K562 (cell line): ENCODE data around the gene UNC13A. TPM values are rescaled to one million over a fixed set of nuclear protein-coding genes. Genes with fewer than 3 reads are reported as not detected.

Source experiments
- ATAC-seq: fragments of 200-7000 bp; cut with Tn5 transposase; 3 replicates; pipeline ENCODE4 v1.9.1; 2020; ENCODE audit warnings: moderate library complexity
- BruUV-seq: library from RNA; stranded (reverse); fragments of 400-500 nt; replicated peaks from 2 replicates; lab custom pipeline; 2021; lab: Mats Ljungman, UMichigan
- CTCF ChIA-PET: fragments of 300-600 bp; formaldehyde crosslinking; extraction: SDS; loops from one replicate; lab custom pipeline; 2021; ENCODE audit warnings: low intra/inter-chr PET ratio; lab: Yijun Ruan, JAX
- POLR2A ChIA-PET: fragments of 300-600, 350-650 bp; sonication (Branson Sonifier 250); formaldehyde crosslinking; extraction: SDS; loops from one replicate; lab custom pipeline; 2021; ENCODE audit warnings: antibody characterized with exemption, inconsistent platforms; lab: Yijun Ruan, JAX
- DNase-seq, 4 experiments: peaks; one replicate each; pipeline versions ENCODE4 v3.0.0 to v3.0.0-alpha.2; 2011 to 2018; ENCODE audit warnings: low spot score in 3 of 4, mixed read lengths in 3 of 4; ENCODE audit errors: extremely low read depth in 1 of 4
- FAIRE-seq: peaks from 2 replicates; lab custom pipeline; 2011; peaks lifted over from hg19 to GRCh38; lab: Jason Lieb, UNC
- H2AFZ ChIP-seq: 2 replicates; pipeline ENCODE4 v1.6.0; 2011; ENCODE audit warnings: low read depth, low read length, control low read depth, inconsistent platforms
- H3K27ac ChIP-seq: fragments of 200-600 bp; 3 replicates; pipeline ENCODE4 v1.8.0; 2011; ENCODE audit warnings: low read depth, mild to moderate bottlenecking, control low read depth, inconsistent platforms, low read length, moderate library complexity, mixed read lengths; ENCODE audit errors: extremely low read depth
- H3K27me3 ChIP-seq, 2 experiments: fragments of 300-600 bp in 1 of 2; 2 replicates in 1 of 2; 3 replicates in 1 of 2; pipeline versions ENCODE4 v1.6.0 to v1.8.0; 2011; ENCODE audit warnings: inconsistent platforms in 2 of 2, low read length in 2 of 2, mild to moderate bottlenecking in 1 of 2, mixed read lengths in 1 of 2, moderate library complexity in 1 of 2; ENCODE audit not compliant: control insufficient read depth in 2 of 2, insufficient read depth in 2 of 2
- H3K36me3 ChIP-seq: fragments of 300-600 bp; 3 replicates; pipeline ENCODE4 v1.8.0; 2011; ENCODE audit warnings: mild to moderate bottlenecking, low read length, inconsistent platforms; ENCODE audit not compliant: control insufficient read depth, insufficient read depth
- H3K4me1 ChIP-seq, 2 experiments: fragments of 200-600 bp in 1 of 2; replicated peaks in 1 of 2; 2 replicates in 1 of 2; 3 replicates in 1 of 2; pipeline versions ENCODE4 v1.5.1 to v1.8.0; 2011; ENCODE audit warnings: inconsistent platforms in 2 of 2, low read length in 2 of 2, mild to moderate bottlenecking in 1 of 2, mixed read lengths in 1 of 2, moderate library complexity in 1 of 2; ENCODE audit not compliant: control insufficient read depth in 2 of 2, insufficient read depth in 2 of 2
- H3K4me2 ChIP-seq: 2 replicates; pipeline ENCODE4 v1.6.1; 2011; ENCODE audit warnings: low read length, control low read depth, inconsistent platforms, mixed read lengths; ENCODE audit not compliant: insufficient read depth
- H3K4me3 ChIP-seq: fragments of 200-600 bp; sonication (generic), shearing (Covaris generic); 2 replicates; pipeline ENCODE4 v1.5.1; 2016; ENCODE audit warnings: control low read depth, inconsistent platforms
- H3K79me2 ChIP-seq: fragments of 200-600 bp; 3 replicates; pipeline ENCODE4 v1.8.0; 2011; ENCODE audit warnings: low read length, inconsistent platforms; ENCODE audit not compliant: control insufficient read depth, insufficient read depth
- H3K9ac ChIP-seq, 2 experiments: 2 replicates each; pipeline versions ENCODE4 v1.6.0 to v1.6.1; 2011; ENCODE audit warnings: low read depth in 2 of 2, low read length in 2 of 2, control low read depth in 1 of 2, inconsistent platforms in 1 of 2, mild to moderate bottlenecking in 1 of 2, mixed read lengths in 1 of 2; ENCODE audit not compliant: insufficient read depth in 1 of 2
- H3K9me1 ChIP-seq: one replicate; pipeline ENCODE4 v1.6.0; 2011; ENCODE audit warnings: inconsistent platforms, mild to moderate bottlenecking, low read length, moderate library complexity; ENCODE audit not compliant: control insufficient read depth, insufficient read depth
- H3K9me3 ChIP-seq: replicated peaks from 2 replicates; pipeline ENCODE4 v1.5.1; 2011; ENCODE audit warnings: low read depth, low read length, inconsistent platforms; ENCODE audit not compliant: control insufficient read depth, insufficient read depth
- H4K20me1 ChIP-seq: replicated peaks from 2 replicates; pipeline ENCODE4 v1.6.1; 2011; ENCODE audit warnings: low read length, inconsistent platforms, mixed read lengths; ENCODE audit not compliant: control insufficient read depth, insufficient read depth
- MAFG ChIP-seq: fragments of 450-650 bp; conservative IDR thresholded peaks from 2 replicates; pipeline ENCODE4 v1.6.1; 2016; ENCODE audit warnings: missing genetic modification characterization, missing compliant biosample characterization
- WGBS: fragments of 100-300 bp; shearing (Covaris generic); methylation state at CpG from one replicate; pipeline ENCODE4 v1.1.6; 2016; ENCODE audit warnings: low coverage, mixed read lengths; ENCODE audit not compliant: insufficient coverage; ENCODE audit errors: missing lambda C conversion rate; 5-methylcytosine and 5-hydroxymethylcytosine counted together
- in situ Hi-C: fragments of 300-500 bp; cut with MboI; formaldehyde crosslinking; loops from 4 replicates; pipeline ENCODE4 v1.15.0; 2018; ENCODE audit warnings: inconsistent platforms, mixed read lengths
- intact Hi-C: fragments of 100-400 bp; cut with micrococcal nuclease; formaldehyde crosslinking; loops from 2 replicates; pipeline ENCODE4 v1.14.2; 2022
- polyA plus RNA-seq, 8 experiments: library from polyadenylated mRNA; depleted of rRNA in 4 of 8; stranded (reverse) in 5 of 8; unstranded in 3 of 8; fragments of >200 nt; fragmentation: Nextera tagmentation in 2 of 8; fragmentation: Illumina TruSeq in 1 of 8; extraction: Ambion mirVana in 2 of 8; extraction: Trizol in 1 of 8; gene quantifications; 2 replicates each; pipeline versions ENCODE4 v1.2.1 to v1.2.3, GENCODE V29; 2011 to 2014; ENCODE audit warnings: inconsistent platforms in 1 of 8, missing spikeins in 1 of 8
- total RNA-seq, 7 experiments: library from RNA; depleted of rRNA in 6 of 7; stranded (reverse); fragments of >200 nt in 6 of 7; fragmentation: Illumina TruSeq in 2 of 7; extraction: Trizol in 2 of 7; gene quantifications; 2 replicates each; pipeline versions ENCODE4 v1.2.1 to v1.2.3, GENCODE V29; 2011 to 2021; ENCODE audit warnings: low replicate concordance in 1 of 7
- TF ChIP-seq, protein P1 (sequence below): fragments of 450-650 bp; IDR thresholded peaks from 2 replicates; pipeline ENCODE4 v1.6.1; 2016
- TF ChIP-seq, protein P2 (sequence below): fragments of 450-650 bp; IDR thresholded peaks from 2 replicates; pipeline ENCODE4 v1.6.1; 2018; ENCODE audit not compliant: partially characterized antibody

UNC13A gene
- total and polyA plus RNA-seq, 9 of the 15 experiments (the other 6 are each of a cell fraction or from before 2014, with no cell fraction given), result 0.03 to 1.0 (median 0.25) TPM

DNA sequence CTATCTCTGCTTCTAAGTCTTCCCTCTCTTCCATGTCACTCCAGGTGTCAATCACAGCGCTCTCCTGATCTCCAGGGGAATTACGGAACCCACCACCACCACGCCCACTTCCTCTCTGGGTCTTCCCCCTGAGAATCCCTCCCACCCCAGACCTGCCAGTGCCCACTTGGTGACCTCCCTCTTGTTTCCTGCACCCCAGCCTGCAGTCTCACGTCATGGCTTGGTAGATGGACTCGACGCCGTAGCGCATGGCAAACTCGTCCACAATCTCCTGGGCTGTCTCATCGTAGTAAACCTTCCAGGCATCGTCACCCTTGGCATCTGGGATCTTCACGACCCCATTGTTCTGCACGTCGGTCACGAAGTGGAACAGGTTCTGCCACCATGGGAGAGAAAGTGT lies 47.0 kb downstream of the UNC13A start:
- FAIRE-seq (no peak), ATAC-seq (no peak)
- H3K4me3 ChIP-seq, result no peak overlapping the region
- POLR2A ChIA-PET, result no interaction called here
- 5% methylated on average over 15 of the region's 15 CpGs for WGBS
- no peak for TF ChIP-seq MAFG (tag)
- TF ChIP-seq, protein P1, sequence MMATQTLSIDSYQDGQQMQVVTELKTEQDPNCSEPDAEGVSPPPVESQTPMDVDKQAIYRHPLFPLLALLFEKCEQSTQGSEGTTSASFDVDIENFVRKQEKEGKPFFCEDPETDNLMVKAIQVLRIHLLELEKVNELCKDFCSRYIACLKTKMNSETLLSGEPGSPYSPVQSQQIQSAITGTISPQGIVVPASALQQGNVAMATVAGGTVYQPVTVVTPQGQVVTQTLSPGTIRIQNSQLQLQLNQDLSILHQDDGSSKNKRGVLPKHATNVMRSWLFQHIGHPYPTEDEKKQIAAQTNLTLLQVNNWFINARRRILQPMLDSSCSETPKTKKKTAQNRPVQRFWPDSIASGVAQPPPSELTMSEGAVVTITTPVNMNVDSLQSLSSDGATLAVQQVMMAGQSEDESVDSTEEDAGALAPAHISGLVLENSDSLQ, result peak; percentile 44; the same call in 1 of the 2 replicates
- TF ChIP-seq, protein P2, sequence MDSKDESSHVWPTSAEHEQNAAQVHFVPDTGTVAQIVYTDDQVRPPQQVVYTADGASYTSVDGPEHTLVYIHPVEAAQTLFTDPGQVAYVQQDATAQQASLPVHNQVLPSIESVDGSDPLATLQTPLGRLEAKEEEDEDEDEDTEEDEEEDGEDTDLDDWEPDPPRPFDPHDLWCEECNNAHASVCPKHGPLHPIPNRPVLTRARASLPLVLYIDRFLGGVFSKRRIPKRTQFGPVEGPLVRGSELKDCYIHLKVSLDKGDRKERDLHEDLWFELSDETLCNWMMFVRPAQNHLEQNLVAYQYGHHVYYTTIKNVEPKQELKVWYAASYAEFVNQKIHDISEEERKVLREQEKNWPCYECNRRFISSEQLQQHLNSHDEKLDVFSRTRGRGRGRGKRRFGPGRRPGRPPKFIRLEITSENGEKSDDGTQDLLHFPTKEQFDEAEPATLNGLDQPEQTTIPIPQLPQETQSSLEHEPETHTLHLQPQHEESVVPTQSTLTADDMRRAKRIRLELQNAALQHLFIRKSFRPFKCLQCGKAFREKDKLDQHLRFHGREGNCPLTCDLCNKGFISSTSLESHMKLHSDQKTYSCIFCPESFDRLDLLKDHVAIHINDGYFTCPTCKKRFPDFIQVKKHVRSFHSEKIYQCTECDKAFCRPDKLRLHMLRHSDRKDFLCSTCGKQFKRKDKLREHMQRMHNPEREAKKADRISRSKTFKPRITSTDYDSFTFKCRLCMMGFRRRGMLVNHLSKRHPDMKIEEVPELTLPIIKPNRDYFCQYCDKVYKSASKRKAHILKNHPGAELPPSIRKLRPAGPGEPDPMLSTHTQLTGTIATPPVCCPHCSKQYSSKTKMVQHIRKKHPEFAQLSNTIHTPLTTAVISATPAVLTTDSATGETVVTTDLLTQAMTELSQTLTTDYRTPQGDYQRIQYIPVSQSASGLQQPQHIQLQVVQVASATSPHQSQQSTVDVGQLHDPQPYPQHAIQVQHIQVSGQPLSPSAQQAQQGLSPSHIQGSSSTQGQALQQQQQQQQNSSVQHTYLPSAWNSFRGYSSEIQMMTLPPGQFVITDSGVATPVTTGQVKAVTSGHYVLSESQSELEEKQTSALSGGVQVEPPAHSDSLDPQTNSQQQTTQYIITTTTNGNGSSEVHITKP, result no peak
- TF ChIP-seq, all 486 proteins: peak for 1
- Histone ChIP-seq H4K20me1 (no peaks in the 10 kb centered on the region), H3K9me3 (no peaks in the 10 kb centered on the region), H3K9ac (no peak overlapping the region), H3K79me2 (no peaks in the 10 kb centered on the region), H2AFZ (no peak overlapping the region), H3K36me3 (no peaks in the 10 kb centered on the region), H3K9me1 (no peaks in the 10 kb centered on the region), H3K4me1 (peaks cover 0 to 4% of the 10 kb centered on the region in 2 experiments; a peak in 1 of 5 replicates), H3K27ac (no peak overlapping the region), H3K4me2 (no peak overlapping the region), H3K27me3 (peaks cover 28 to 40% of the 10 kb centered on the region in 2 experiments)
- no peak for DNase-seq
- in situ Hi-C loops, result no loop called here
- intact Hi-C loops, result no loop called here
- no TSS peak for BruUV-seq
- CTCF ChIA-PET, result no interaction called here
